ENCODE measurements around the gene FNDC3B. TPM values are rescaled to one million over a fixed set of nuclear protein-coding genes. Genes with fewer than 3 reads are reported as not detected.

Gene FNDC3B
- polyA plus RNA-seq, 6 donors from 2014 or later: 1.2 to 3.1 (median 2.2) TPM; not detected in 1

DNA sequence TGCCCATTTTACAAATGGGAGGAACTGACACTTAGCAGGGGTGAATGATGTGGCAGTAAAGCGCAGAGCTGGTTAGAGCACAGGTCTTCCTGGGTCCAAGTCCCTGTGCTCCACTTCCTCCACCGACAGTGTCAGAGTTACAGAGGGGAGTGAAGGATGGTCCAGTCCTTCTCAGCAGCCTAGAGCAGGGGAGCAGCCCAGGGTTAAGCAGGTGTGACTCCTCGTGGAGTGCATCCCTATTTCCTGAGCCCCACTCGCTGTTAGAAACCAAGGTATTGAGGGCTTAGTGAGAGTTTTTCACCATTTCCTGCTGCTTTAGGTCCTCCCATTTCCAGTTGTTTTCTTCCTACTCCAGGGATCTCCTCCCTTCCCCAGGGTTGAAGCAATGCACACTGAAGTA is 333.5 kb downstream of the FNDC3B start:
- Mint-ChIP-seq H3K4me1 (no peaks in the 10 kb centered on the region), H3K27ac (no peak overlapping the region), H3K36me3 (peaks cover under 1 to 4% of the 10 kb centered on the region in 2 donors), H3K9me3 (no peaks in the 10 kb centered on the region), H3K4me3 (no peak overlapping the region), H3K27me3 (no peaks in the 10 kb centered on the region)
- ATAC-seq (ENCODE audit: low read depth in 2 of 2): no peak
- no peak for DNase-seq

DNA sequence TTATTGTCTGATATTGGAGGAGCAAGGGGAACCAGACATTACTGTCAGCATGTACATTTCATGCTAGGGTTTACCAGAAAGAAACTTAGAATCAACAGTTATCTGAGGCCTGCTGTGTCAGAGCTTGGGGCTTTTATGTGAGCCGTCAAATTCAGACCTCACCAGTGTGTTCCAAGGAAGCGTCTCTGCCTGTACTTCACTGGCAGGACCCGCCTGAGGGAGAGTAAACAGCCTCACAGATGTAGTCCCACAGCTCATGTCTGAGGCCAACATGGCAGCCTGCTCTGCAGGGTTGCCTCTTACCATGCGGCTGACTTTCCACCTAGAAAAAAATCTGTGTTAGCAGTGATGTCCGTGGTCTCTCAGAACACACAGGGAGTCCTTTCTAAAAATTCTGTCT is 334.5 kb downstream of the FNDC3B start:
- ATAC-seq (ENCODE audit: low read depth in 2 of 2) (no peak), DNase-seq (no peak)
- H3K27me3 Mint-ChIP-seq: no peaks in the 10 kb centered on the region
- peaks cover 0 to 7% (median 0%) of the 10 kb centered on the region in 7 donors for H3K9me3 Mint-ChIP-seq
- H3K36me3 Mint-ChIP-seq: peaks cover 10 to 14% of the 10 kb centered on the region in 2 donors
- H3K4me1 Mint-ChIP-seq: no peaks in the 10 kb centered on the region
- H3K4me3 Mint-ChIP-seq: no peak overlapping the region
- no peak overlapping the region for H3K27ac Mint-ChIP-seq

DNA sequence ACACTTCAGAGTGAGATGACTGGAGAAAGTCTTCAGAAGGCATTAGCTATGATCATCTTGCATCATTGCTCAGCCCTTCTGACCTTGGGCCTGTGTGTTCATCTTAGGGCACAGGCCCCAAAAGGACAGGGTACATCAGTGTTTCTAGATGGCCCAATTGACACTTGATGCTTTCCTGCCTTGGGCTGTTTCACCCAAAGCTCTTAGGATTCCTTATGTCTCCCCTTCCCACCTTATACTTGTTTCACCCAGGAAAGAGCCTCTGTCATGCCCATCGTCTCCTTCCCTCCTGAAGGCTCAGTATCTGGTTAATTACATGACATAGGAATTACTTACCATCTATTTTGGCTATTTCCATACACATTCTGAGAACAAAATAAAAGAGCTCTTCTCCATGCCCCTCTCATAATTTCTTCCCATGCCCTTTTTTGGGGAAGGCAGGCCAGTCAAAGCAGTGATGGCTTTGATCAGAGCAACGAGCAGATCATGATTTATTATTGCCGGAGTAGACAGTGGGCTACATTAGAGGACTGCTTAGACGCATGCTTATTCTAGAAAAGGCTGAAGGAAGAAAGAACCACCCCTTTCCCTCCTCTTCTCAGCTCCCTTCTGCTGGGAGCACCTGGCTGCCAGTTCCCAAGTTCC is 335.9 kb downstream of the FNDC3B start:
- H3K4me3 Mint-ChIP-seq: no peak overlapping the region
- no peaks in the 10 kb centered on the region for H3K27me3 Mint-ChIP-seq
- no peaks in the 10 kb centered on the region for H3K4me1 Mint-ChIP-seq
- no peak for DNase-seq
- H3K36me3 Mint-ChIP-seq: peaks cover 25 to 28% of the 10 kb centered on the region in 2 donors
- no peak for ATAC-seq (ENCODE audit: low read depth in 2 of 2)
- peaks cover under 1 to 18% (median 6%) of the 10 kb centered on the region in 7 donors for H3K9me3 Mint-ChIP-seq
- no peak overlapping the region for H3K27ac Mint-ChIP-seq

DNA sequence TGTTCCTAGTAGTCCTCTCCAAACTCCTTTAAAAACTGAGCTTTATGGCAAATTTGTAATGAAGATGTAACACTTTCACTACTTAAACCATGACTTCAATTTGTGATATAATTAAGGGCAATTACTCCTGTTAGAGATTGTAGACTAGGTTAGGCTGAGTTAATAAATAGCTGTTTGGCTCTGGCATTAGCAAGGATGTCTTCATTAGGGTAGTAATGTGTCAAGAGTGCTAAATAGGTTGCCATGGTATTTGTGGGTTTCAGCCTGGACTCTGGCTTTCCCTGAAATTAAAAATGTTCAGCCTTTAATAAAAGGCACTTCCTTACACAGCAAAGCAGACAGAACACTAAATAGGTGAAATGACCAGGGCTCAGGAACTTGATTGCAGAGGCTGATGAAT is 337.0 kb downstream of the FNDC3B start:
- Mint-ChIP-seq H3K27ac (no peak overlapping the region), H3K36me3 (peaks cover 34 to 36% of the 10 kb centered on the region in 2 donors)

DNA sequence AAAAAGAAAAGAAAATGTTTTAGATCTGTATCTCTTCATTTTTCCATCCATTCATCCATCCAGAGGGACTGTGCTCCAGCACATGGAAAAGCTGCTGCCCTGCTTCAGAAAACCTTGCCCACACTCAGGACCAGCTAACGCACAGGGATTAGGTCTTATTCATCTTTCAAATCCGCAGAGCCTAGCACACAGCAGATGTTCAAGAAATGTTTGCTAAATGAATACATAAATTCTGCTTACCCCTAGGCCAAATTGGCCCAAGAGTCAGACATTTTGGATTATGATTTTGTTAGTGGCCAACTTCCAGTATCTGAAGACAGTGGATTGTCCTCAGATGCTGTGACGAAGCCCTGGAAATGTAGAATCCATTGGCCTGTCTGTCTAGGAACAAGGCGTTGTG is 337.5 kb downstream of the FNDC3B start:
- Mint-ChIP-seq H3K4me1 (no peaks in the 10 kb centered on the region), H3K9me3 (peaks cover 4 to 29% (median 11%) of the 10 kb centered on the region in 7 donors), H3K4me3 (no peak overlapping the region), H3K36me3 (peaks cover 34 to 36% of the 10 kb centered on the region in 2 donors), H3K27me3 (no peaks in the 10 kb centered on the region), H3K27ac (no peak overlapping the region)
- DNase-seq (no peak), ATAC-seq (ENCODE audit: low read depth in 2 of 2) (no peak)

More for the DNA sequence above, 337.0 kb downstream of the FNDC3B start:
- Mint-ChIP-seq H3K27me3 (no peaks in the 10 kb centered on the region), H3K9me3 (peaks cover 4 to 29% (median 8%) of the 10 kb centered on the region in 7 donors), H3K4me3 (no peak overlapping the region), H3K4me1 (no peaks in the 10 kb centered on the region)
- ATAC-seq (ENCODE audit: low read depth in 2 of 2): no peak
- DNase-seq: no peak

DNA sequence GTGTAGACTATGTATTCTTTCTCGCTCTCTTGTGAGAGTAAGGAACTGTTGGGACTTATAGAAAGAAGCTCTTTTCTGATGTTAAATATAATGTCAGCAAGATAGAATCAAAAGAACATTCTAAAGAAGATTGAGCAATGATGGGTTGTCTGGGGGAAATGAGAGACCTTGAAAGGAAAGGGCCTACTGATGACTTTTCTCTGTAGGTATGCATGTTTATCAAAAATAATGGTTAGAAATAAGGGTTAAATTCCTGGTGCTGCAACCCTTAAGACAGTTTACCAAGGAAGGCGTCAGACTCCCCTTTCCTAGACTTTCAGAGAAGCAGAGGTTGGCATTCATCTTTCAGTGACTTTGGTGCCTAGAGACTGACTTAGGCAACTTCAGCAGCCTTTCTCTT is 339.1 kb downstream of the FNDC3B start:
- H3K36me3 Mint-ChIP-seq: peaks cover 36 to 50% of the 10 kb centered on the region in 2 donors
- no peak overlapping the region for H3K27ac Mint-ChIP-seq
- H3K4me3 Mint-ChIP-seq: no peak overlapping the region

DNA sequence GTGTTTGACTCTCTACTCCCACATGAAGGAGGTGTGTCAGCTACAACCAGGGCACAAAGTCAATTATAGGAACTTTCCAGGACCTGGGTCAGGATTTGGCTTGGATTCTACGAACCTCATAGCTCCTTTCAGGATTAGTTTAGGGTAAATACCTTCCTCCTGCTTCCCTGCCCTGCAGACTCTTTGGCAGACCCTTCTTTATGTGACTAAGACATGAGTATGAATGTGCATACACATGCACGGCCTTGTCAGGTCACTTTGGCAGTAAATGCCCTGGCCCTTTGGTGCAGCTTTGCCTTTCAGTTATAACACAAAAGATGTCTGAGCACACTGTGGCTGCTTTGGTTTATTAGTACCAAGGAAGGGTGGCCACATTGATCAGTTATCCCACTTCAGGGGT is 340.0 kb downstream of the FNDC3B start:
- Mint-ChIP-seq H3K9me3 (peaks cover 4 to 29% (median 12%) of the 10 kb centered on the region in 7 donors), H3K27ac (no peak overlapping the region), H3K4me1 (no peaks in the 10 kb centered on the region), H3K27me3 (no peaks in the 10 kb centered on the region), H3K36me3 (peaks cover 36 to 51% of the 10 kb centered on the region in 2 donors), H3K4me3 (no peak overlapping the region)
- DNase-seq (no peak), ATAC-seq (ENCODE audit: low read depth in 2 of 2) (no peak)

More for the DNA sequence above, 339.1 kb downstream of the FNDC3B start:
- DNase-seq: no peak
- Mint-ChIP-seq H3K9me3 (peaks cover 4 to 29% (median 12%) of the 10 kb centered on the region in 7 donors), H3K4me1 (no peaks in the 10 kb centered on the region), H3K27me3 (no peaks in the 10 kb centered on the region)
- no peak for ATAC-seq (ENCODE audit: low read depth in 2 of 2)

DNA sequence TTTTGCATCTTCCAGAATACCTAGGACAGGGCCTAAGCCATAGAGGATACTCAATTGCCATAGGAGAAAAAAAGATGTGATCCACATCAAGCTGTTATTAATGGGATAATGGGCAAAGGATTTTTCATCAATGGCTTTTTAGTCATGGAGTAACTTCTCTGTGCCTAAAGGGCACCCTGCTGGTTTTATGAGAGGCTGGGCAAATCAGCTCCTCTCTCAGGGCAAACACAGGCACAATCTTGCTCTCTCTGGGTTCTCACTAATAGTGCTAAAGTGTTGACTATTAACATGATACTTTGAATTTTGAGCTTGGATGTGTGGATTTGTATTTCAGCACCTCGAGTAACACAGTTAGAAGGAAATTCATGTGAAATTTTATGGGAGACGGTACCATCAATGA is 341.3 kb downstream of the FNDC3B start:
- DNase-seq: no peak
- H3K4me1 Mint-ChIP-seq: no peaks in the 10 kb centered on the region
- peaks cover 4 to 29% (median 12%) of the 10 kb centered on the region in 7 donors for H3K9me3 Mint-ChIP-seq
- ATAC-seq (ENCODE audit: low read depth in 2 of 2): no peak
- H3K4me3 Mint-ChIP-seq: no peak overlapping the region
- H3K36me3 Mint-ChIP-seq: peaks cover 36 to 51% of the 10 kb centered on the region in 2 donors
- H3K27me3 Mint-ChIP-seq: no peaks in the 10 kb centered on the region
- H3K27ac Mint-ChIP-seq: no peak overlapping the region

DNA sequence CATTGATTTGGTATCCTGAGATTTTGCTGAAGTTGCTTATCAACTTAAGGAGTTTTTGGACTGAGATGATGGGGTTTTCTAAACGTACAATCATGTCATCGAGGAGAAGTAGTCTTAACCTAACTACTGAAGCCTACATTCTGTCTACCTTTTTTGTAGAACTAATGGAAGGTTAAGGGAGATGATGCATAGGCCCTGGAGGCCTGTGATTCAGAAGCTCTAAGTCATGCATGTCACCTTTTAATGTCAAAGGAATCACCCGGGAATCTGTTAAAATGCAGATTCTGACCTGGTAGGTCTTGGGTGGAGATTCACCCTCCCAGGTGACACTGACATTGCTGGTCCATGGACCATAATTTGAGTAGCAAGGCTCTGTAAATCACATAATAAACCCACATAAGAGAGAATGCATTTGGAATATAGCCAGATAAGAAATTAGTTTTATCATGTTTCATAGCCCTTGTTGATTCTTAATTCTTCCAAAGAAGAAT is 344.0 kb downstream of the FNDC3B start:
- DNase-seq: no peak
- no peak for ATAC-seq (ENCODE audit: low read depth in 2 of 2)
- no peaks in the 10 kb centered on the region for H3K27me3 Mint-ChIP-seq
- H3K36me3 Mint-ChIP-seq: peaks cover 28 to 46% of the 10 kb centered on the region in 2 donors
- peaks cover 4 to 28% (median 12%) of the 10 kb centered on the region in 7 donors for H3K9me3 Mint-ChIP-seq
- H3K4me3 Mint-ChIP-seq: no peak overlapping the region
- H3K4me1 Mint-ChIP-seq: no peaks in the 10 kb centered on the region
- H3K27ac Mint-ChIP-seq: no peak overlapping the region

DNA sequence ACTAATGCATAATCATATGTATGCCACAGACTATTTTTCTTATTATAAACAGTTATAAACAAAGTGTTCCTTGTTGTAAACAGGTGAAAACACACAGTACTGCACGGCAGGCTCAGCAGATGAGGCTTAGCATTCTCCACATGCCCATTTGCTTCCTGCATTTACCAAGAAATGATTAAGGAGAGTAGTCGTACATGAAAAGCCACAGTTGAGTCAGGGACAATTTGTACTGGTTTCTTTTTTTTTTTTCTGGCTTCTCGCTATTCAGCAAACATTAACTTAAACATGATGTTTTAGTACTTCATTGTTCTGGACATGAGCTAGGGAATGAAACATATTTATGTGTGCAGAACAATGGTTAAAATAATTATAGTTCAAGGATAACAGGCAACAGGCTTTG is 345.5 kb downstream of the FNDC3B start:
- Mint-ChIP-seq H3K36me3 (peaks cover 13 to 31% of the 10 kb centered on the region in 2 donors), H3K27me3 (no peaks in the 10 kb centered on the region), H3K27ac (no peak overlapping the region), H3K4me1 (no peaks in the 10 kb centered on the region), H3K4me3 (no peak overlapping the region), H3K9me3 (peaks cover 4 to 21% (median 12%) of the 10 kb centered on the region in 7 donors)
- no peak for ATAC-seq (ENCODE audit: low read depth in 2 of 2)
- DNase-seq: no peak

DNA sequence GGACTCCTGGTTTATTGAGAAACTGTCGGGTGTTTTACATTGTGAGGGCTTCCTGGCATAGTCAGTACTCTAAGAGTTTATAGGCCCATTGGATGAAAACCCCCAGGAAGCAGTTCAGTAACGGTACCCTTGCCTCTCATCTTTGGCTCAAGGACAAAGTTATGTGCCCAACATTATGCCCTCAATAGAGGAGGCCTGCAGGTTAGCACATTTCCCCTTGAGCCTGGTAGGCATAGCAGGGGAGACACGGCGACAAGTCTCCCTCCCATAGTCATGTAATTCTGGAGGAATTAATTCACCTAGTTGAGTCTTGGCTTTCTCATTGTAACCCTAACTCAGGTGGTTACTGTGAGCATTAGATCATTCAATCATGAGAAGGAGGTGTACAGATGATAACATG is 348.4 kb downstream of the FNDC3B start:
- Mint-ChIP-seq H3K9me3 (peaks cover 0 to 2% (median 0%) of the 10 kb centered on the region in 7 donors), H3K36me3 (peaks cover 0 to 12% of the 10 kb centered on the region in 2 donors), H3K27ac (no peak overlapping the region), H3K27me3 (no peaks in the 10 kb centered on the region), H3K4me3 (no peak overlapping the region), H3K4me1 (no peaks in the 10 kb centered on the region)
- DNase-seq (no peak), ATAC-seq (ENCODE audit: low read depth in 2 of 2) (no peak)

DNA sequence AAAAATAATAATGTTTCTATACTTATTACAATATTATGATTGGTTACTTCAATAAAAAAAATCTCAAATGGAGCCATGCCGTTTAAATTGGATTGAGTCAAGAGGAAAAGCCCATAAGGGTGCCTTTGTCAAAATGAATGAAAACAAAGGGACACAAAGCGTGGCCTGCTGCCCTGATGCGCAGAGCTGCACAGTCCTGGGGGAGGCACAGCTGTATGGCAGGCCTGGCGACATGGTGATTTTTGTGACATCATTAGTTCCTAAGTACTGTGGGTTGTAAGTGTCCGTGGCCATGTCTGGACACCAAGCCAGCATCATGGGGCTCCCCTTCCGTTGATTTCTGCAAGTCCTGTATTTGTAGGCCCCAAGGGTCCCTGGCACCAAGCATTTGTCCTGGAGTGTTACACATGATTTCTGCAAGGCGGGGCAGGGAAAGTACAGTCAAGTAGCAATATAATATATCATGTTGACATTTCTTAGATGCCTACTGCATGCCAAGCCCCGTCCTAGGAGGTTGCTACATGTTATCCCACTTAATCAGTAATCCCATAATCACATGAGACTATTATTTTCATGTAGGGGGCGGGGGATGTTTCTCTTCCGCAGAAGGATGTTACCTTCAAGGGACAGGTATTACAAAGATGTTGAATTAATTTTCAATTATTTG is 349.2 kb downstream of the FNDC3B start:
- no peak overlapping the region for H3K27ac Mint-ChIP-seq
- no peak for ATAC-seq (ENCODE audit: low read depth in 2 of 2)

DNA sequence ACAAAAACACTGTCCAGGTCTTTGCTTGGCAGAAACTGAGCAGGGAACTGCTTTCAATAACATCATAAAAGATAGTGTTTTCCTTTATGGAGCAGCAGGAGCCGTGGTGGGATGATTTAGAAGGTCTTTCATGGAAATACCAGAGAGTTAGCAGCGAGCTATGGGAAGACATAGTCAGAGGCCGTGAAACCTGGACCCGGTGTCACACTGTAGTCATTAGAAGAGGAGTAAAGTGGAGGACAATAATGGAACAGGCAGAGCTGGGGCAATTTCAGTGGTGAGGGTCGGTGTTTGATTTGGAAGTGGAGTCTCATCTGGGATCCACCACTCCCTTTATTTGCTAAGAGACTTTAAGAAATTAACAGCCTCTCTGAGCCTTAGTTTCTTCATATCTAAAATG is 351.4 kb downstream of the FNDC3B start:
- no peaks in the 10 kb centered on the region for H3K27me3 Mint-ChIP-seq
- no peaks in the 10 kb centered on the region for H3K4me1 Mint-ChIP-seq
- H3K27ac Mint-ChIP-seq: peak overlapping the region in 1 of 6 donors; percentile 75
- H3K9me3 Mint-ChIP-seq: peaks cover 0 to 3% (median 0%) of the 10 kb centered on the region in 7 donors
- ATAC-seq (ENCODE audit: low read depth in 2 of 2) (no peak), DNase-seq (no peak)
- H3K4me3 Mint-ChIP-seq: no peak overlapping the region
- H3K36me3 Mint-ChIP-seq: peaks cover 0 to 4% of the 10 kb centered on the region in 2 donors

More for the DNA sequence above, 349.2 kb downstream of the FNDC3B start:
- H3K4me1 Mint-ChIP-seq: no peaks in the 10 kb centered on the region
- no peaks in the 10 kb centered on the region for H3K27me3 Mint-ChIP-seq
- peaks cover 0 to 4% of the 10 kb centered on the region in 2 donors for H3K36me3 Mint-ChIP-seq
- peaks cover 0 to 3% (median 0%) of the 10 kb centered on the region in 7 donors for H3K9me3 Mint-ChIP-seq
- DNase-seq: no peak
- H3K4me3 Mint-ChIP-seq: no peak overlapping the region

Measured in naive B cell (primary cell).